Fibroblast of skin of left quadriceps (primary cell): ENCODE data around the gene ZNF479.
"Not testable (repeated sequence)": the region's sequence is repeated elsewhere in the genome, so short reads cannot be mapped to it uniquely, and the experiment has no call there.

Source experiments
- DNase-seq, 2 experiments: peaks; one replicate each; pipeline ENCODE4 v3.0.0-alpha.2; 2013; ENCODE audit warnings: low read depth in 2 of 2

The ZNF479 gene

GRCh38 chr7:57132336-57132735, at the start of gene ZNF479:
TSS of gene ZNF479 (minus strand) at chr7:57132436. CDS start at chr7:57132324, 112 bp downstream.
- DNase-seq: not testable (repeated sequence)

GRCh38 chr7:57182031-57182430, 49.8 kb upstream of the ZNF479 start:
- no peak for DNase-seq

- DNase-seq: no peak
Measured at GRCh38 chr7:57181281-57181680, 49.0 kb upstream of the ZNF479 start.

- DNase-seq: no peak
Measured at GRCh38 chr7:57179776-57180415, 47.7 kb upstream of the ZNF479 start.

GRCh38 chr7:57178768-57179139, 46.5 kb upstream of the ZNF479 start:
- DNase-seq: no peak

GRCh38 chr7:57177856-57178767, 45.9 kb upstream of the ZNF479 start:
- no peak for DNase-seq

- no peak for DNase-seq
Measured at GRCh38 chr7:57176928-57177635, 44.8 kb upstream of the ZNF479 start.

- DNase-seq: no peak
Measured at GRCh38 chr7:57165285-57165899, 33.2 kb upstream of the ZNF479 start.

- not testable (repeated sequence) for DNase-seq
Measured at GRCh38 chr7:57120123-57120784, 12.0 kb downstream of the ZNF479 start.
